ENCODE results near the gene HS3ST4. TPM values are rescaled to one million over a fixed set of nuclear protein-coding genes. Genes with fewer than 3 reads are reported as not detected.

HS3ST4 gene
- total and polyA plus RNA-seq, 11 donors, result not detected

- no peak for ATAC-seq
- TF ChIP-seq POLR2A (IDR thresholded peaks at IDR 0.05), result no peak
- no peak for TF ChIP-seq CTCF (IDR thresholded peaks at IDR 0.05)
- intact Hi-C loops (cut with DNase I), result no loop called here
- 82 to 85% (median 84%) methylated on average over 4 of the region's 4 CpGs for whole genome bisulfite sequencing, 4 donors
- no peak for DNase-seq
- Histone ChIP-seq H3K4me1 (no peaks in the 10 kb centered on the region), H3K27me3 (peaks cover 0 to 6% (median 0%) of the 10 kb centered on the region in 9 donors), H3K27ac (no peak overlapping the region), H3K36me3 (no peaks in the 10 kb centered on the region), H3K9me3 (peaks cover 0 to 2% (median 0%) of the 10 kb centered on the region in 12 donors), H3K4me3 (no peak overlapping the region)
Measured at GRCh38 chr16:25817876-25818275, 126.1 kb downstream of the HS3ST4 start.

GRCh38 chr16:25823891-25824290 is 132.1 kb downstream of the HS3ST4 start:
- H3K27me3 ChIP-seq, result peaks cover 0 to 5% (median 0%) of the 10 kb centered on the region in 9 donors
- TF ChIP-seq POLR2A (IDR thresholded peaks at IDR 0.05), result no peak
- TF ChIP-seq CTCF (IDR thresholded peaks at IDR 0.05), result no peak
- no peak overlapping the region for H3K27ac ChIP-seq
- intact Hi-C loops (cut with DNase I), result no loop called here
- H3K9me3 ChIP-seq, result no peaks in the 10 kb centered on the region
- no peaks in the 10 kb centered on the region for H3K4me1 ChIP-seq
- H3K4me3 ChIP-seq, result no peak overlapping the region
- H3K36me3 ChIP-seq, result no peaks in the 10 kb centered on the region
- peak in 1 of 4 donors; percentile 13 for ATAC-seq
- 63 to 80% (median 66%) methylated on average over 2 of the region's 2 CpGs for WGBS, 4 donors
- DNase-seq, result no peak

- Histone ChIP-seq H3K36me3 (no peaks in the 10 kb centered on the region), H3K27ac (no peak overlapping the region), H3K4me3 (no peak overlapping the region), H3K27me3 (peaks cover 0 to 27% (median 0%) of the 10 kb centered on the region in 9 donors), H3K9me3 (no peaks in the 10 kb centered on the region), H3K4me1 (no peaks in the 10 kb centered on the region)
- 53 to 57% (median 56%) methylated on average over 2 of the region's 2 CpGs for WGBS, 4 donors
- DNase-seq (no peak), ATAC-seq (no peak)
- TF ChIP-seq POLR2A (IDR thresholded peaks at IDR 0.05) (no peak), CTCF (IDR thresholded peaks at IDR 0.05) (no peak)
- intact Hi-C loops (cut with DNase I), result no loop called here
Measured at GRCh38 chr16:25827709-25828108, 135.9 kb downstream of the HS3ST4 start.

- Histone ChIP-seq H3K9me3 (no peaks in the 10 kb centered on the region), H3K36me3 (no peaks in the 10 kb centered on the region), H3K4me3 (no peak overlapping the region), H3K27ac (no peak overlapping the region), H3K4me1 (no peaks in the 10 kb centered on the region), H3K27me3 (peaks cover 0 to 27% (median 0%) of the 10 kb centered on the region in 9 donors)
- ATAC-seq (no peak), DNase-seq (no peak)
- intact Hi-C loops (cut with DNase I), result no loop called here
- WGBS, 4 donors, result 82 to 94% (median 86%) methylated on average over 3 of the region's 3 CpGs
- TF ChIP-seq CTCF (IDR thresholded peaks at IDR 0.05) (no peak), POLR2A (IDR thresholded peaks at IDR 0.05) (no peak)
Measured at GRCh38 chr16:25828510-25828909, 136.8 kb downstream of the HS3ST4 start.
